SK-N-SH treated with all-trans-retinoic acid at 6 μM for 48 hours (cell line): Measurements from ENCODE around the gene FER.

ENCODE experiments used
- ARNTL ChIP-seq: fragments of 450-650 bp; formaldehyde crosslinking; IDR thresholded peaks from 2 replicates; pipeline ENCODE4 v1.5.0; 2020; ENCODE audit warnings: low read depth, mild to moderate bottlenecking, moderate library complexity, borderline replicate concordance
- PATZ1 ChIP-seq: fragments of 250-450 bp; sonication (Bioruptor Pico); IDR thresholded peaks from 2 replicates; pipeline ENCODE4 v1.8.0; 2020; ENCODE audit warnings: mild to moderate bottlenecking, moderate library complexity, borderline replicate concordance
- ZC3H10 ChIP-seq: fragments of 250-450 bp; sonication (Bioruptor Pico); IDR thresholded peaks from 2 replicates; pipeline ENCODE4 v1.5.1; 2021; ENCODE audit warnings: mild to moderate bottlenecking, moderate library complexity

GRCh38 chr5:109161914-109162683 lies 414.4 kb downstream of the FER start:
- TF ChIP-seq PATZ1 (CRISPR knock-in tag), result no peak
- no peak for TF ChIP-seq ZC3H10 (CRISPR knock-in tag)
- no peak for TF ChIP-seq ARNTL (CRISPR knock-in tag)
